Ishikawa (cell line): ENCODE results near the gene TGFBR3.

Experiments used
- CEBPB ChIP-seq: IDR thresholded peaks from 2 replicates; pipeline ENCODE4 v1.6.1; 2012
- CREB1 ChIP-seq: IDR thresholded peaks from 2 replicates; pipeline ENCODE4 v1.6.1; 2012; ENCODE audit warnings: low read depth
- EGR1 ChIP-seq: IDR thresholded peaks from 2 replicates; pipeline ENCODE4 v1.6.1; 2012
- EP300 ChIP-seq: IDR thresholded peaks from 2 replicates; pipeline ENCODE4 v1.6.1; 2012; ENCODE audit warnings: borderline replicate concordance
- FOXM1 ChIP-seq: IDR thresholded peaks from 2 replicates; pipeline ENCODE4 v1.6.1; 2012; ENCODE audit warnings: low read depth, borderline replicate concordance
- NFIC ChIP-seq: IDR thresholded peaks from 2 replicates; pipeline ENCODE4 v1.6.1; 2012
- RAD21 ChIP-seq: IDR thresholded peaks from 2 replicates; pipeline ENCODE4 v1.6.1; 2012; ENCODE audit warnings: low read depth
- TAF1 ChIP-seq: IDR thresholded peaks from 2 replicates; pipeline ENCODE4 v1.6.1; 2012; ENCODE audit warnings: low read depth, mild to moderate bottlenecking
- TCF12 ChIP-seq: IDR thresholded peaks from 2 replicates; pipeline ENCODE4 v1.6.1; 2012; ENCODE audit warnings: low read depth
- TEAD4 ChIP-seq: IDR thresholded peaks from 2 replicates; pipeline ENCODE4 v1.6.1; 2012
- YY1 ChIP-seq: IDR thresholded peaks from 2 replicates; pipeline ENCODE4 v1.6.1; 2012; ENCODE audit warnings: low read depth
- ZBTB7A ChIP-seq: IDR thresholded peaks from 2 replicates; pipeline ENCODE4 v1.6.1; 2012; ENCODE audit warnings: low read depth
- TF ChIP-seq, protein P1 (sequence below): IDR thresholded peaks from 2 replicates; pipeline ENCODE4 v1.6.1; 2012; ENCODE audit warnings: low read depth, mild to moderate bottlenecking
- TF ChIP-seq, protein P2 (sequence below): IDR thresholded peaks from 2 replicates; pipeline ENCODE4 v1.6.1; 2012
- TF ChIP-seq, protein P3 (sequence below): IDR thresholded peaks from 2 replicates; pipeline ENCODE4 v1.6.1; 2012

TGFBR3 gene

GRCh38 chr1:91749788-91750231 is 136.1 kb downstream of the TGFBR3 start:
- TF ChIP-seq ZBTB7A, result no peak
- TF ChIP-seq, protein P1, sequence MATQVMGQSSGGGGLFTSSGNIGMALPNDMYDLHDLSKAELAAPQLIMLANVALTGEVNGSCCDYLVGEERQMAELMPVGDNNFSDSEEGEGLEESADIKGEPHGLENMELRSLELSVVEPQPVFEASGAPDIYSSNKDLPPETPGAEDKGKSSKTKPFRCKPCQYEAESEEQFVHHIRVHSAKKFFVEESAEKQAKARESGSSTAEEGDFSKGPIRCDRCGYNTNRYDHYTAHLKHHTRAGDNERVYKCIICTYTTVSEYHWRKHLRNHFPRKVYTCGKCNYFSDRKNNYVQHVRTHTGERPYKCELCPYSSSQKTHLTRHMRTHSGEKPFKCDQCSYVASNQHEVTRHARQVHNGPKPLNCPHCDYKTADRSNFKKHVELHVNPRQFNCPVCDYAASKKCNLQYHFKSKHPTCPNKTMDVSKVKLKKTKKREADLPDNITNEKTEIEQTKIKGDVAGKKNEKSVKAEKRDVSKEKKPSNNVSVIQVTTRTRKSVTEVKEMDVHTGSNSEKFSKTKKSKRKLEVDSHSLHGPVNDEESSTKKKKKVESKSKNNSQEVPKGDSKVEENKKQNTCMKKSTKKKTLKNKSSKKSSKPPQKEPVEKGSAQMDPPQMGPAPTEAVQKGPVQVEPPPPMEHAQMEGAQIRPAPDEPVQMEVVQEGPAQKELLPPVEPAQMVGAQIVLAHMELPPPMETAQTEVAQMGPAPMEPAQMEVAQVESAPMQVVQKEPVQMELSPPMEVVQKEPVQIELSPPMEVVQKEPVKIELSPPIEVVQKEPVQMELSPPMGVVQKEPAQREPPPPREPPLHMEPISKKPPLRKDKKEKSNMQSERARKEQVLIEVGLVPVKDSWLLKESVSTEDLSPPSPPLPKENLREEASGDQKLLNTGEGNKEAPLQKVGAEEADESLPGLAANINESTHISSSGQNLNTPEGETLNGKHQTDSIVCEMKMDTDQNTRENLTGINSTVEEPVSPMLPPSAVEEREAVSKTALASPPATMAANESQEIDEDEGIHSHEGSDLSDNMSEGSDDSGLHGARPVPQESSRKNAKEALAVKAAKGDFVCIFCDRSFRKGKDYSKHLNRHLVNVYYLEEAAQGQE, result no peak
- no peak for TF ChIP-seq TAF1
- no peak for TF ChIP-seq TCF12
- no peak for TF ChIP-seq FOXM1
- TF ChIP-seq CREB1, result no peak
- TF ChIP-seq YY1, result no peak
- TF ChIP-seq, protein P2, sequence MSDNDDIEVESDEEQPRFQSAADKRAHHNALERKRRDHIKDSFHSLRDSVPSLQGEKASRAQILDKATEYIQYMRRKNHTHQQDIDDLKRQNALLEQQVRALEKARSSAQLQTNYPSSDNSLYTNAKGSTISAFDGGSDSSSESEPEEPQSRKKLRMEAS, result no peak
- TF ChIP-seq RAD21, result no peak
- no peak for TF ChIP-seq NFIC
- TF ChIP-seq CEBPB, result no peak
- no peak for TF ChIP-seq EP300
- no peak for TF ChIP-seq TEAD4

DNA sequence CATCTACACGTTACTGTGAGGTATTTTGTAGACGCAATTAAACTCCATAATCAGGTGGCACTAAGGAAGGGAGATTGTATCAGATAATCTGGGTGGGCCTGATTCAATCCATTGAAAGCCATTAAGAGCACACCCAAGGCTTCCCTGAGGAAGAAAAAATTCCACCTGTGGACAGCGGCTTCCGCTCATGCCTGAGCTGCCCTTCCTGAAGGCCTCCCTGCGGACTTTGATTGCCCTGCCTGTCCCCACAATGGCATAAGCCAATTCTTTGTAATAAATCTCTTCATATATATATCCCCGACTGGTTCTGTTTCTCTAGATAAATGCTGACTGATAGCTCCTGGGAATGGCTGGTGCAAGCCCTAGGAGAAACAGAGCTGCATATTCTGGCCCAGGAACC is 138.3 kb downstream of the TGFBR3 start:
- no peak for TF ChIP-seq EGR1
- no peak for TF ChIP-seq YY1
- TF ChIP-seq NFIC, result no peak
- no peak for TF ChIP-seq CREB1
- TF ChIP-seq, protein P3, sequence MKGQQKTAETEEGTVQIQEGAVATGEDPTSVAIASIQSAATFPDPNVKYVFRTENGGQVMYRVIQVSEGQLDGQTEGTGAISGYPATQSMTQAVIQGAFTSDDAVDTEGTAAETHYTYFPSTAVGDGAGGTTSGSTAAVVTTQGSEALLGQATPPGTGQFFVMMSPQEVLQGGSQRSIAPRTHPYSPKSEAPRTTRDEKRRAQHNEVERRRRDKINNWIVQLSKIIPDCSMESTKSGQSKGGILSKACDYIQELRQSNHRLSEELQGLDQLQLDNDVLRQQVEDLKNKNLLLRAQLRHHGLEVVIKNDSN, result no peak
- no peak for TF ChIP-seq ZBTB7A
- no peak for TF ChIP-seq EP300
- TF ChIP-seq FOXM1, result no peak
- no peak for TF ChIP-seq TAF1
- TF ChIP-seq TEAD4, result no peak

DNA sequence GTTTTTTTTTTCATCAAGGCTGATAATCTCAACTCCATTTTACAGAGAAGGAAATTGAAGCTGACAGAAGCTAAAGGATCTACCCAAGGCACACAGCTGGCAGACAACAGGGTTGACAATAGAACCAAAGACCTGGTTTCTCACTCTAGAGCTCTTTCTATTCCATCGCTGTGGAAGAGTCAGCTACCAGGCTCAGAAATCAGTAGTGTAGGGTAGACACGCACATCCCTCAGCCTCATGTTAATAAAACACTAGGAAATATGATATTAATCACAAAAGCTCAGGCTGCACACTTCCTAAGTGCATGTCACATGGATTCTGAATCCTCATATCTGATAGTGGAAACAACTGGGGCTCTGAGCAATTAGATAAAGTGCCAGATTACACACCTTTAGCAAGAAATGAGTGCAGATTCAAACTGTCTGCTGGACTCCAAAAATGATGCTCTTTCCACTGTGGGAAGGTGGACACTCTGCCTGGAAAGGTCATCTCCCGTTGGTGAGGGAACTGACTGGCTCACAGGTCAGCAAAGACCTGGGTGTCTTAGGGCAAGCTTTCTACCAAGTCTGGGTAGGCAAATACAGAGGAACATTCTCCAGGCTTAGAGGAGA is 139.1 kb downstream of the TGFBR3 start:
- TF ChIP-seq ZBTB7A (no peak), YY1 (no peak), EGR1 (no peak), TAF1 (no peak)
- TF ChIP-seq, protein P1, result no peak
- TF ChIP-seq, protein P2, result no peak

GRCh38 chr1:91745640-91746373 is 140.1 kb downstream of the TGFBR3 start:
- no peak for TF ChIP-seq TEAD4
- TF ChIP-seq, protein P2, result no peak
- TF ChIP-seq, protein P3, result no peak
- TF ChIP-seq YY1, result no peak
- no peak for TF ChIP-seq EP300
- no peak for TF ChIP-seq TCF12
- TF ChIP-seq CREB1, result no peak
- TF ChIP-seq FOXM1, result no peak
- no peak for TF ChIP-seq ZBTB7A
- TF ChIP-seq RAD21, result no peak
- TF ChIP-seq, protein P1, result no peak
- TF ChIP-seq CEBPB, result no peak
- TF ChIP-seq TAF1, result no peak
- no peak for TF ChIP-seq NFIC
- TF ChIP-seq EGR1, result no peak
